Posterior vena cava (tissue), 2 donors: ENCODE results near the gene DAZAP1. TPM values are rescaled to one million over a fixed set of nuclear protein-coding genes. Genes with fewer than 3 reads are reported as not detected.
"Not testable (repeated sequence)": the region's sequence is repeated elsewhere in the genome, so short reads cannot be mapped to it uniquely, and the experiment has no call there.

Source experiments
- DNase-seq: peaks from one replicate; pipeline ENCODE4 v3.0.0-alpha.2; 2020; ENCODE audit warnings: low spot score
- intact Hi-C, 2 donors: fragments of 100-400 bp; cut with DNase I; formaldehyde crosslinking; loops; one replicate each; pipeline versions ENCODE4 v1.14.1 to v1.14.2; 2022 to 2023
- total RNA-seq, 2 donors: library from RNA; stranded (reverse); fragmentation: NEBNext Ultra II Directional; extraction: Animal tissue kit (Norgen Biotek cat#: 25700); gene quantifications; one replicate each; pipeline ENCODE4 v1.2.1, GENCODE V29; 2021
- donor health status: DM: yes; HTN: yes; CAD: no.
- donor health status: DM: yes; HTN: yes; CAD: no.

Gene DAZAP1
- total RNA-seq, 2 donors from 2014 or later: 59.7 to 75.8 TPM

DNA sequence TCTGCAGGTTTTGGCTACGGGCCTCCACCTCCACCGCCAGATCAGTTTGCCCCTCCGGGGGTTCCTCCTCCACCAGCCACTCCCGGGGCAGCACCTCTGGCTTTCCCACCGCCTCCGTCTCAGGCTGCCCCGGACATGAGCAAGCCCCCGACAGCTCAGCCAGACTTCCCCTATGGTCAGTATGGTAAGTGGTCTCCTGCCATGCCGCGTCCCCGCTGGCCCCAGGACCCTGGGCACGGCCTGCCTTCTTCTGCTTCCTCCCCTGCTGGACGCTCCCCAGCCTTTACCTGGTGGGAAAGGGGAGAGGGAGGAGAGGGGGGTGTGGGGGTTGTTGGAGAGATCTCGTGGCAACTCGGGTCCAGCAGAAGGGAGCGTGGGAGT is 25.1 kb downstream of the DAZAP1 start:
- intact Hi-C loops: no loop called here
- no peak for DNase-seq

DNA sequence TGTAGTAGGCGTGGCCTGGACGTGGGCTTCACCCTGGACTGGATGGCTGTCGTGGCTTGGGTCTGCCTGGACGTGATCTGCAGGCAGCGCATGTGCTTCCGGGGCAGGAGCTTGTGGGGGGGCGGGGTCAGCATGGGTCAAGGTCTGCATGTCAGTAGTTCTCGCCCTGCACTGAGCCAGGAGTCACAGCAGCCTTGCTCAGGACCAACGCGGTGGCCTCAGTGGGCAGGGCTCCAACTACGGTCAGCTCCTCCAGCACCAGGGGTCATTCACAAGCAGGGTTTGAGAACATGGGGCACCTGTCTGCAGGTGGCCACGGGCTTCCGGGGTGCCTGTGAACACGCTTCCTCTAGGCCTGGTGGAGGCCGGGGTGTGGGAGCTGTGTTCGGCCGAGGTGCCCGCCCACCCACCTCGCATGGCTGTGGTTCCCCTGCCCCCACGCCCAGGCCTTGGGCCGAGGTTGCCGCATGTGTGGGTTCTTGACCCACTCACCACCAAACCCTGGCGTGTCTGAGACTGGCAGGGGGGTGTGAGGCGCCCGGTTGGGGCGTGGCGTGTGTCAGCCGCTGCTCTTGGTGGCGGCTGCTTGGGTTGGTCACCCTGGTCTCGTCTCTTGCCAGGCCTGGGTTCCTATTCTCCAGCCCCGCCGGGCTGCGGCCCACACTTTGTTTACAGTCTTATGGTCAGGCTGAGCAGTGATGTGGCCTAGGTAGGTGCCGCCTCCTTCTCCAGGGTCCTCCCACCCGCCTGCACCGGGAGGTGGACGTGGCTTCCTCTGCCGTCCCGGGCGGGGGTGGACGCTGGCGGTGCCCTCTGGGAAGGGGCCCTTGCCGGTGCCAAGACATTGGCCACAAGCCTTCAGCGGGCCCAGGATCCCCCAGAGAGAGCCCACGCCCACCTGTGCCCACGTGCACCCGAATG is 26.0 kb downstream of the DAZAP1 start:
- no peak for DNase-seq
- intact Hi-C loops: no loop called here

DNA sequence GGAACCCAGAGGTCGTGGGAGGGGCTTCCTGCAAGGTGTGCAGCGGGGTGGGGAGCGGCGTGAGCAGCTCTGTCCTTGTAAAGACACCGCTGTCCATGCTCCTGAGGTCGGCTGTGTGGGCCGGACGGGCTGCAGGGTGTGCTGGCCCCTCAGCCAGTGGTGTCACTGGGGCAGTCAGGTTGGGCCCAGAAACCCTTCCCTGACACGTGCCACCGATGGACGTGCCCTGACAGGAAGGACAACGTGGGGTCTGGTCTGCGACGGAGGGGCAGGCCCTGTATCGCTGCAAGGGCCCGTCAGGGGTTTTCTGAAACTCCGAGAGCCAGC is 26.6 kb downstream of the DAZAP1 start:
- intact Hi-C loops: no loop called here
- no peak for DNase-seq

DNA sequence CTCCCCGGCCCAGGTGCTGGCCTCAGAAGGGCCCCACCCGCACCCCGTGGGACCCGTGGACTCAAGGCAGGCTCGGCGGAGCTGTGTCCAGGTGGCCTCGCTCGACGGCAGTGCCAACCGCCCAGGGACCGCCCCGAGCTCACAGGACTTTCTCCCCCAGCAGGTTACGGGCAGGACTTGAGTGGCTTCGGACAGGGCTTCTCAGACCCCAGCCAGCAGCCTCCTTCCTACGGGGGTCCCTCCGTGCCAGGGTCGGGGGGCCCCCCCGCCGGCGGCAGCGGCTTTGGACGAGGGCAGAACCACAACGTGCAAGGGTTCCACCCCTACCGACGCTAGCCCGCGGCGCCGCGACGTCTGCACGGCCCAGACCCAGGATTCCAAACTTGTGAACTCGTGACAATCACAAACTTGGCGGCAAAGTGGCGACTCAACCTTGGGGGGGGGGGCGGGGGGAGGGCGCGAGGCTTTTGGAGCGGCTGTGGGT is 27.2 kb downstream of the DAZAP1 start:
- no peak for DNase-seq
- intact Hi-C loops: no loop called here

DNA sequence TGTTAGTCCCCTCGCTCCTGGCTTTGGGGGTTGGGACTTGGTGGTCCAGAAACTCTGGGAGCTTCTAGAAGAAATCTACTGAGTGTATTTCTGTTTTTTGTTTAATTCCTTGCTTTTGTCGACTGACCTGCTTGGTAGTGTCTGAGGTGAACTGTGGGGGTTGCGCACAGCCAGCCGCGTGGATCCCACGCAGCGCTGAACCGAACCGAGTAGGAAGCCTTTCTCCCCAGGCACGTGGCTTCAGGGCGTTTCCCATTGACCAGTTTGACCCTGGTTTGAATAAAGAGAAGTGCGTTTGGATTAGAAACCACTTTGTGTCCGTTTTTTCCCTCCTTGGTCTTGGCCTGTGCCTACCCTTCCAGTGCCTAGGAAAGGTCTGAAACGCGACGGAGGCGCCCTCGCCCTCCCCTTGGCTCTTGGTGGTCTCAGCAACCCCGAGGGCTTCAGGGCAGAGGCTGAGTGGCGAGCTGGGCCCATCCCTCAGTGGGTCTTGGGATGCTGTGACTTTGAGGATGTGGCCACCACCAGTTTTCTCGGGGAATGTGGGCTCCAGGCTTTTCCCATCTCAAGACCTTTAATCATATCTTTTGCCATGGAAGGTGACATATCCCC is 28.1 kb downstream of the DAZAP1 start:
- intact Hi-C loops: no loop called here
- no peak for DNase-seq

DNA sequence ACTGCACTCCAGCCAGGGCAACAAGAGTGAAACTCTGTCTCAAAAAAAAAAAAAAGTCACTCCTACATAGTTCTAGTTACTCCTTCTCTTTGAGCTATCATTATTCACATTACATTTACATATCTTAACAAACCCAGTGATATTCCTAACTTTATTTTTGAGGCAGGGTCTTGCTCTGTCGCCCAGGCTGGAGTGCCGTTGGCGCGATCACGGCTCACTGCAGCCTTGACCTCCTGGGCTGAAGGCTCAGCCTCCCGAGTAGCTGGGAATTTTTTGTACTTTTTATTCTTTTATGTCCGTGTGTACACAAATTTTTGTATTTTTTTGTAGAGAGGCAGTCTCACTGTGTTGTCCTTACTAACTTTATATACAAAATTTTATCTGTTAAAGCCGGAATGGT is 30.2 kb downstream of the DAZAP1 start:
- DNase-seq: no peak
- intact Hi-C loops: loop anchor here in 1 of 2 donors (2.0 kb wide), 1 partner anchor 71 kb away; no protein-coding TSS in a partner anchor

DNA sequence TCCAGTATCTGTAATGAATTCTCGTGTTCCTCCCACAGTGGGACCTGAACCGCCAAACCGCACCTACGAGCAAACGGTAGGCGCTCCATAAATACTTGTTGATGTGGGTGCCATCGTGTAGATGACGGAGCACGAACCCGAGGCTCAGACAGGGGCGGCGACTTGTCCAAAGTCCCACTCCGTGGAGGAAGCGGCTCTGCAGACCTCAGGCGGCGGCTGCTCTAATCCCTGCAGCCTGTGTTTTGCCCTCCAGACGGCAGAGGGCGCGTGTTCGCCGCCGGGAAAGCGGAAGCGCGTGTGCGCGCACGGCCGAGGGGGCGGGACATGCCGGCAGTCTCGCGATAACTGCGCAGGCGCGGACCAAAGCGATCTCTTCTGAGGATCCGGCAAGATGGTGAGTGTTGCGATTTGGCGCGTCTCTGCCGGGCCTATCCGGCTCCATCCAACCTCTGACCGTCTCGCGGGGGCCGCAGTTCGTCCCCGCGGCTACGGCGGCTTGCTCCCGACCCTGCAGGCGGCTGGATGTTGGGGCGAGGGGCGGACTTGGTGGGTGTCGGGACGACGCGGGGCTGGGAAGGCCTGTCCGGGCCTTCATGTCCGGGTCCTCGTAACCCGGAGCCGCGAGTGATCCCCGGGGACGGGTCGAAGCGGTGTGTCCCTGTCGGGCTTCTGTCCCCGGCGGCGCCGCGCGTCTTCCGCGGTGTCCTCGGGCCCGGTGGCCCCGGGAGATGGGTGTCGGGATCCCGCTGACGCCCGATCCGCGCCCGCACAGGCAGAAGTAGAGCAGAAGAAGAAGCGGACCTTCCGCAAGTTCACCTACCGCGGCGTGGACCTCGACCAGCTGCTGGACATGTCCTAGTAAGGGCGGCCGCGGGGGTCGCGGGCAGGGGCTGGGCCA is 30.9 kb downstream of the DAZAP1 start, which contains the start of gene RPS15:
RPS15 (plus strand) TSS at position 362 of the 898 bp plus-strand sequence; CDS start at position 392, 30 bp downstream.
- peak; percentile 99 for DNase-seq
- intact Hi-C loops: no loop called here

DNA sequence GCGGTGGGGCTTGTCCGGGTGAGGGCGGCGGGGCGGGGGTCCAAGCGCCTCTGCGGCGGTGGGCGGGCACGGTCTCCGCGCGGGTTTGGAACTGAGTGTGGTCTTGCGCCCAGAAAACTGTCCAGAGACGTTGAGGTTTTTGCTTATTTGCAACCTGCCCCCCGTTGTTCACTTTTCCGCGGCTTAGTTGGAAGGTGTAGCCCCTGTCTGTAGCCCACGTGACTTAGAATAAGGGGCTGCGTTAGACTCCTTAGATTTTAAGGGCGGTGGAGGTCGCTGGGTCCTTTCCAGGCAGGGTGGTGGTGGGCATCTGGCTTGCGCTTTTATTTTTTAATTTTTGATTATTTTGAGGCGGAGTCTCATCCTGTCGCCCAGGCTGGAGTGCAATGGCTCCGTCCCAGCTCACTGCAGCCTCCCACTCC is 31.6 kb downstream of the DAZAP1 start:
- intact Hi-C loops: no loop called here
- DNase-seq: no peak

DNA sequence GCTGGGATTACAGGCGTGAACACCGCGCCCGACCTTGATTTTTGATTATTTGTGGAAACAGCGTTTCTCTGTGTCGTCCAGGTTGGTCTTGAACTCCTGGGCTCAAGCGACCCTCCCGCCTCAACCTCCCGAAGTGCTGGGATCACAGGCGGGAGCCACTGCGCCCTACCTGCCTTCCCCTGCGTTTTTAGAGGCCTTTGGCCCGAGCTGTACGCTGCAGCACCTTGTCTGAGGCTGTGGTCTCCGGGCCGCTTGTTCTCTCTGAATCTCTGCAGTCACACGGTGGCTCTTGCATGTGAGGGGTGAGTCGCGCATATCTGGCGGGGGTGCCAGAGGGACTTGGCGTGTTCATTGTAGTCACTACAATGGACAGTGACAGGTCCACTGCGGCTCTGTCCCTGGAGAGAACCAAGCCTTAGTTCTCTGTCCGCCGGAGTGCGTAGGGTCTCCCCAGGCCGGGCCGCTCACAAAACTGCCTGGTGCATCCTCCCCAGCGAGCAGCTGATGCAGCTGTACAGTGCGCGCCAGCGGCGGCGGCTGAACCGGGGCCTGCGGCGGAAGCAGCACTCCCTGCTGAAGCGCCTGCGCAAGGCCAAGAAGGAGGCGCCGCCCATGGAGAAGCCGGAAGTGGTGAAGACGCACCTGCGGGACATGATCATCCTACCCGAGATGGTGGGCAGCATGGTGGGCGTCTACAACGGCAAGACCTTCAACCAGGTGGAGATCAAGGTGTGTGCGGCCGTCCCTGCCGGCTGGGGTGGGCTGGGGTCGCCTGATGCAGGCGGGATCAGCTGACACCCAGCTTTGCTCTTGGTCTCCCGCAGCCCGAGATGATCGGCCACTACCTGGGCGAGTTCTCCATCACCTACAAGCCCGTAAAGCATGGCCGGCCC is 32.4 kb downstream of the DAZAP1 start:
- intact Hi-C loops, DNase-seq: not testable (repeated sequence)

DNA sequence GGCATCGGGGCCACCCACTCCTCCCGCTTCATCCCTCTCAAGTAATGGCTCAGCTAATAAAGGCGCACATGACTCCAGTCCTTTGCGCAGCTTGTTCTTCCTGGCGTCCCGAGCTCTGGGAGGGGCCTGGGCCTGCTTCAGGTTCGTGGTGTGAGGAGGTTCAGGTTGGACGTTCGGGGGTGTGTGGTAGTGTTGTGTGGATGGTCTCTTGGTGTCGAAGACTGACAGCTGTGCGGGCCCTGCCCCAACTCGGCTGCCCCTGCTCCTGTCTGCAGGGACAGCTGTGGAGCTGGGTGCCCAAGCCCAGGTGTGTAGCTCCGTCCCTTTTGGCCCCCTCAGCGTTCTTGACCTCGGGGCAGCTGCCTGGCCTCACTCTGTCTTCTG is 33.0 kb downstream of the DAZAP1 start:
- DNase-seq: no peak
- intact Hi-C loops: no loop called here

DNA sequence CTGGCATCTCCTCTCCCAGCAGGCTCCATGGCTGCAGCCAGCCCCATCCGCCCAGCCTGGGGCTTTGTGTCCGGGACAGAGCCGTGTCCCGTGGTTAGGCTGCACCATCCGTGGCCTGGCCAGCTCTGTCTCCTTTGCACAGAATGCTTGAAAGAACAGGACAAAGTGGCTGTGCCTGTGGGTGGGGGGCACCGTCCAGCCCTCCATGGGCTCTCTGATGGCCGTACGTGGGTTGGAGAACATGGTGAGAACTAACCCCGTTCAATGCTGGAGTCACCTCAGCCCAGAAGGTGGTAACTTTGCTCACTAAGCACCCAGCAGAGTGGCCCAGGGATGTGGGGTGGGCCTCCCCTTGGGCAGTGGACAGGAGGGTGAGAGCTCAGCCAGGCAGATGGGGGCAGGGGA is 33.6 kb downstream of the DAZAP1 start:
- DNase-seq: no peak
- intact Hi-C loops: no loop called here

DNA sequence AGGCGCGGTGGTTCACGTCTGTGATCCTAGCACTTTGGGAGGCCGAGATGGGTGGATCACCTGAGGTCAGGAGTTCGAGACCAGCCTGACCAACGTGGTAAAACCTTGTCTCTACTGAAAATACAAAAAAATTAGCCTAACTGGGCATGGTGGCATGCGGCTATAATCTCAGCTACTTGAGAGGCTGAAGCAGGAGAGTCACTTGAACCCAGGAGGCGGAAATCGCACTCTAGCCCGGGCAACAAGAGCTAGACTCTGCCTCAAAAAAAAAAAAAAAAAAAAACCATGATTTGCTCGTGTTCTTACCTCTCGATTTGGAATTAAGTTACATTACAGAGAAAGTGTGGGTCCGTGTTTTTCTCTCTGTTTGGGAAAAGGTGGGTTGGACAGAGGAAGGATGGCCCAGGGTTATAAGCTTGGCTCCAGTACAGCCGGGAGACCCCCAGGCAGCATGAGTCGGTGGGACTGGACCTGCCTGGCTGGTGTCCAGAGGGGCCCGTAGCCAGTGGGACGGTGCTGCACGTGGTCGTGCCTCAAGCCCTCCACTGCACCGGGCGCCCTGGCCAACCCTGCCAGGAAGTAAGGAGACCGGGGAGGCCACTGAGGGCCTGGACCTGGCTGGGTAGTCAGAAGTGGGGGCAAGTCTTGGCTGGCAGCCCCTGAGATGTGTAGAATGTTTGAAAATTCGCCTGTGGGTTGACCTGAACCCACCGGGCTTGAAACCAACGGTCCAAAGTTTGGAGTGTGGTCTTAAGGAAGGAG is 34.5 kb downstream of the DAZAP1 start:
- DNase-seq: no peak
- intact Hi-C loops: no loop called here

DNA sequence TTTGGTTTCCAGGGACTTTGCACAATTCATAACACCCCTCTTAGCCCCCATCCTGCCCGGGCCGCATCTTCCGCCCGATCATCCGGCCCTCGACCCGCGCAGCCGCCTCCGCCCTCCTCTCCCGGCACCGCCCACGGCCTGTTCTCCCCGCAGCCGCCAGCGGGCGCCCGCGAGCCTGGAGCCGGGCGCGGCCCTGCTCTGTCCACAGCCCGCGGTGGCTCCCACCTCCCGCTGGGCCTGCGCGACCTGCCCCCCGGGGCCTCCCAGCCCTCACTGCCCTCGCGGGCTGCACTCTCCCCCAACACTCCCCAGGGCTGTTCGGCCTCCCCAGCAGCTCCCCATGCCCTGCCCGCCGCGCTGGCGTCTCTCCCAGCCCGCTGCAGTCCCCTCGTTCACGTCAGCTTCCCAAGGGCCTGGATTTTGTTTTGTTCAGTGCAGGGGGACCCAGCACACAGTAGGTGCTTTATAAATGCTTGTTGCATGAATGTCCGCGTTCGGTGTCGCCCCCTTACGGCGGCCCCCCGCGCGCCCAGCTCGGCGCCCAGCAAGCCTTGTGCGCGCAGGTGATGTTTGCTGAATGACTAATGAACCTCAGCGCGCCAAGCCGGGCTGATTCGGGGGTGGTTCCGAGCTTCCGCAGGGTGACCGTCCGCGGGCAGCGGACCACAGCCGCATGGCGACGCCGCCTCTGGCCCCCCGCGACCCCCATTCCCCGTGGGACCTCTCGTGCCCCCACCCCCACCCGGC is 38.0 kb downstream of the DAZAP1 start:
- DNase-seq: peak; percentile 89
- intact Hi-C loops: no loop called here

DNA sequence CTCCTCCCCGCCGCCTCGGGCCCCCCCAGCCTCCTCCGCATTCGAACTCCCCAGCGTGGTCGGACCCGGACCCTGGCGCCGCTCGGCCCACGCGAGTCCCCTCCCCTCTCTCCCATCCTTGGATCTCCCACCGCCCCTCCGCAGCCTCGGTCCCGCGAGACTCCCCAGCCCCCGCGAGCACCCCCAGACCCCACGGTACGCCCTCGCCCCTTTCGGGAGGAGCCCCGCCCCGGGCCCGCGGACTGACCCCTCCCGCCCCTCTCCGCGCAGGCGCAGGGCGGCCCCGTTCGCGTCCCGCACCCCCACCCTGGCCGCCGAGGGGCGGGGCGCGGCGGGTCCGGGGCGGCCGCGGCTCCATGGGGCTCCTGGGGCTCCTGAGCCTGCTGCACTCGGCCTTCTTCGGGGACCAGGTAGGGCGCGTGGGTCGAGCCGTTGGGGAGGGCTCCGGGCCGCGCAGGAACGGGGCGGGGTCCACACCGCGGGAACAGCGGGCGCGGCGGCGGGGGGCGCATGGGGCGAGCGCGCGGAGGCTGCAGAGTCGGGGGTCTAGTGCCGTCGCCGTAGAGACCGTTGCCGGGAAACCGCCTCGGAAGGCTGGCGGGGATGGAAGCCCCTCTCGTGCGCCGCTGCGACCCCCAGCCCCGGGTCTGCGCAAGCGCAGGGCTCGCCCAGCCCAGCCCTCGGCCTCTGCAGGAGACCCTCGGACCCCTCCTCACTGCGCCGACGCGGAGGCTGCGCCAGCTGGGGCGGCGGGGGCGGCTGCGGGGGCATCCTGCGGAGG is 38.7 kb downstream of the DAZAP1 start:
- intact Hi-C loops: no loop called here
- DNase-seq: no peak

DNA sequence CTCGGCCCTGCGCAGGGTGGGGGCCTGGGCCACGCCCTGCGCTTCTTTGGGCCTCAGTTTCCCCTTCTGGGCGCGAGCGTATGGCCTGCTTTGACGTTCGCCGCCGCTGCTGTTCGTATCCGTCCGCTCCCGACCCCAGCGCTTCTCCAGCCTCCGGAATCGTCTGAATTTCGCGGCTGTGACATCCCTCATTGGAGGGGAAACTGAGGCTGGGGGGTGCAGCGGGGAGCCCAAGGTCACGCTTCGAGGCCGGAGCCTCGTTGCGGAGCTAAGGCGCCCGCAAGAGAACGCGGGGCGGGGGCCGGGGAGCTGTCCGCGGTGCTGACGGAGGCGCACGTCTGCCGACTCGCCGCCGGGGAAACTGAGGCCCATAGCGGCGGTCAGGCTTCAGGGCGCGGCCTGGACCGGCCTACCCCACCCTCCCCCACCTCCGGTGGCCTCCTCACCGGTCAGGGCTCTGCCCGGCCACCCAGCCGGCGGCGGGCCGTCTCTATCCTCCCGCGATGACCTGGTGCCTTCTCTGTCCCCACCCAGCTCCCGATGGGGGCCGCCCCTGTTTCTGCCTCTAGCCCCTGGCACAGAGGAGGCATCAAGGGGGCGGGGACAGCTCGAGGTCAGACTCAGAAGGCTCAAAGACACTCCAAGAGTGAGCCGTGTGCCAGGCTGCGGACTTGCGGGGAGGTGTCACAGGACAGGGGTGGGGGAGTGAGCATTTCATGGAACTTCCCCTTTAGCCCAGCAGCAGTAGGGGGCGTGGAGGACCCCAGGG is 39.5 kb downstream of the DAZAP1 start:
- no peak for DNase-seq
- intact Hi-C loops: no loop called here

DNA sequence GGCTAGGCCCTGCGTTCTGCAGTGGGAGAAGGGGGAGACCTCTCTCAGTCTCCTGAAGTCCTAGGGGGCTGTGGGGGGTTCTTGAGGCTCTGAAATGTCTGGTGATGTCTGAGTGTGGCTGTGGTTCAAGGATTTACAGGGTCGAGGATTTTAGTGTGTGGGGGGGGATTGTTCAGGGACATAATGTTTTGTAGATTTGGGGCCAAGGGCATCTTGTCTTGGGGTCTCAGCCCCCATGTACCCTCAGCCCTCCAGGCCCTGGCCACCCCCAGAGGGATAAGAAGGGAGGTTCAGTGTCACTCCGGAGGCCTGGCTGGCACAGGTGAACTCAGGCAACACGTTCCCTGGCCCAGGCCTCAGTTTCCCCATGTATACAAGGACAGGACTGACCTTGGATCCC is 40.1 kb downstream of the DAZAP1 start:
- no peak for DNase-seq
- intact Hi-C loops: no loop called here
